GM12801 (cell line): ENCODE measurements around the gene NSA2.

Experiments
- CTCF ChIP-seq: IDR thresholded peaks from one replicate; pipeline ENCODE4 v1.5.1; 2011; ENCODE audit warnings: control low read depth; ENCODE audit not compliant: insufficient read length; ENCODE audit errors: extremely low read depth

The NSA2 gene

DNA sequence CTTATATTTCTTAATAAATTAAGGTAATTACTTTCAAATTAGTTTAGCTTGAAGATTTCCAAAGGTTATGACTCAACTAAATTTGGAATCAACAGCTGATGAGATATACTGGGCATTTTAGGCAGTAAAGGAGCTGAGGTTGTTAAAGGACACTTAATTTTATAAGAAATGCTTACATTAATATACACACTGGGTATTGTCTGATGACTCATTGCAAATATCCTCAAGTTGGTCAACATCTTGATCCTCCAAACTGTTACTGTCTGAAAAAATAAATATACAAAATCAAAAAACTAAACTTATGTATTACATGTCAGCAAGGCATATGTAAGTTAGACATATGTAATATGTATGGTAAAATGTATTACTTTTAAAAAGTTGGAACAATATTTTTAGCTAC, 3.5 kb upstream of the NSA2 start:
- no peak for TF ChIP-seq CTCF

DNA sequence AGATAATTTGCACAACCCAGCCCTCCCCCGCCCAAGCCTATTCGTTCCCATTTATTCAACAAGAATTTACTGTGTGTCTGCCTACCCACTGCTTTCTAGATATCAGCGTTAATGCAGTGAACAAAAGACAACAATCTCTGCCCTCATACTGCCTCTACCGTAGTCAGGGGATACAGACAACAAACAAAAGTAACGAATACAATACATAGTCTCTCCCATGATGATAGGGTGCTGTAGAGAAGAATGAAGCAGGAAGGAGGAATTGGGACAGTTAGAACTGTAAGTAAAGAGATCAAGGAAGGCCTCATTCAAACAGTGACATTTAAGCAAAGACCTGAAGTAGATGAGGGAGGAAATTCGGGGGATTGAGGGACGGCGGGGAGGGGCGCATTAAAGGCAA, 1.8 kb upstream of the NSA2 start:
- TF ChIP-seq CTCF = no peak

- TF ChIP-seq CTCF = no peak
These were observed 1.1 kb upstream of the NSA2 start for GRCh38 chr5:74765929-74766328.

DNA sequence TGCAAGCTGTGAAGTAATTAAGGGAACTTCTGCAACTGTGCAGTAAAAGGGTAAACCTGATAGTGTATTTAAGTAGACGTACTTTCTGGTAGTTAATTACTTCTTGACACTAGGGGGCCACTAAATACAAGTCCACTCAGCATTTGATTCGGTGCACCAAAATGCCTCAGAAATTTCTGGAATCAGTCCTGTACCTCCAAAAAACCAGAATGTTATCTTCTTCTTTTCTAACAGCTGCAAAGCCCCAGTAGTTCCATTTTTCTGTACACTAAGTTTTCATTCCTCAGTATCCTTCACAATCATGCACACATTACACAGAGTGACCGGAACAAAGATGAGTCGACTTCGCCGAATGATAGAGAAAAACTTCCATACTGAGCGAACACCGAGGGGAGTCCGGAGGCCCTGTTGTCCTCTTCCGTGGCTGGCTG, 616 bp upstream of the NSA2 start:
- no peak for TF ChIP-seq CTCF

- no peak for TF ChIP-seq CTCF
These were observed 497 bp downstream of the NSA2 start for GRCh38 chr5:74767579-74767913.

- TF ChIP-seq CTCF = no peak
These were observed 5.3 kb downstream of the NSA2 start for GRCh38 chr5:74772359-74772758.

GRCh38 chr5:74778609-74779008, 11.6 kb downstream of the NSA2 start:
- no peak for TF ChIP-seq CTCF

DNA sequence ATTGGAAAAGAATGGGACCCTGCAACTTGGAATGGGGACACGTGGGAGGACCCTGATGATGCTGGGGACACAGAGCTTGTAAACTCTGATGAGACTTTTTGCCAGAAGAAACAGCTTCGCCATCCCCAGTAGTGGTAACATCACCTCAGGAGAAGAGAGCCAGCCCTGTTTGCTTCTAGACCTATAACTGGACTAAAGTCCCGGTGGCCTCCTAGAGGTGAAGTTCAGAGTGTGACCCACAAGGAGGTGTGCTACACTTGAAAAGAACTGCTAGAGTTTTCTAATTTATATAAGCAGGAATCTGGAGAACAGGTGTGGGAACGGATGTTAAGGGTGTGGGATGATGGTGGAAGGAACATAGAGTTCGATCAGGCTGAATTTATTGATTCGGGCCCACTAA, 19.8 kb downstream of the NSA2 start:
- no peak for TF ChIP-seq CTCF
